Retinal pigment epithelial cell (primary cell): ENCODE results near the gene EGFR.

Source experiments
- DNase-seq: peaks from one replicate; pipeline ENCODE4 v3.0.0-alpha.2; 2010; ENCODE audit warnings: low read depth
- H3K4me3 ChIP-seq: 2 replicates; pipeline ENCODE4 v1.5.1; 2011; ENCODE audit warnings: mild to moderate bottlenecking, low read length, control low read depth, moderate library complexity
- TF ChIP-seq, protein P1 (sequence below): conservative IDR thresholded peaks from 2 replicates; pipeline ENCODE4 v1.5.1; 2011; ENCODE audit warnings: low read depth, low read length, control low read depth, inconsistent platforms

EGFR gene

DNA sequence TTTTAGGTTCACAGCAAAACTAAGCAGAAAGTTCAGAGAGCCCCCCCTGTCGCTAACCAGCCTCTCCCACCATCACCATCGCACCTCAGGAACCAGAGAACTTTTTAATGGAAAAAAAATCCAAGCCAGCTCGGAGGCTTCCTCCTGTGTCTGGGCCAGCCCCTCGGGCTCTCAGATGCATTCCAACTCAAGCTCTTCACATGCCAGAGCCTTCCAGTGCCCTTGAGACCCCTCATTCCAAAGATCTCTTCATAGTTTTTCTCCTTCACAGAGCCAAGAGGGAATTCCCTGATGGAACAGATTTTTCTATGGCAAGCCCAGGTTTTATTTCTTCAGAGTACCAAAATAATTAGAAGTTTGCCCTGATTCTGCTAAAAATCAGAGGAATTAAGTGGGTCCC is 192.9 kb downstream of the EGFR start:
- TF ChIP-seq, protein P1, sequence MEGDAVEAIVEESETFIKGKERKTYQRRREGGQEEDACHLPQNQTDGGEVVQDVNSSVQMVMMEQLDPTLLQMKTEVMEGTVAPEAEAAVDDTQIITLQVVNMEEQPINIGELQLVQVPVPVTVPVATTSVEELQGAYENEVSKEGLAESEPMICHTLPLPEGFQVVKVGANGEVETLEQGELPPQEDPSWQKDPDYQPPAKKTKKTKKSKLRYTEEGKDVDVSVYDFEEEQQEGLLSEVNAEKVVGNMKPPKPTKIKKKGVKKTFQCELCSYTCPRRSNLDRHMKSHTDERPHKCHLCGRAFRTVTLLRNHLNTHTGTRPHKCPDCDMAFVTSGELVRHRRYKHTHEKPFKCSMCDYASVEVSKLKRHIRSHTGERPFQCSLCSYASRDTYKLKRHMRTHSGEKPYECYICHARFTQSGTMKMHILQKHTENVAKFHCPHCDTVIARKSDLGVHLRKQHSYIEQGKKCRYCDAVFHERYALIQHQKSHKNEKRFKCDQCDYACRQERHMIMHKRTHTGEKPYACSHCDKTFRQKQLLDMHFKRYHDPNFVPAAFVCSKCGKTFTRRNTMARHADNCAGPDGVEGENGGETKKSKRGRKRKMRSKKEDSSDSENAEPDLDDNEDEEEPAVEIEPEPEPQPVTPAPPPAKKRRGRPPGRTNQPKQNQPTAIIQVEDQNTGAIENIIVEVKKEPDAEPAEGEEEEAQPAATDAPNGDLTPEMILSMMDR = no peak
- H3K4me3 ChIP-seq = no peak overlapping the region
- no peak for DNase-seq

DNA sequence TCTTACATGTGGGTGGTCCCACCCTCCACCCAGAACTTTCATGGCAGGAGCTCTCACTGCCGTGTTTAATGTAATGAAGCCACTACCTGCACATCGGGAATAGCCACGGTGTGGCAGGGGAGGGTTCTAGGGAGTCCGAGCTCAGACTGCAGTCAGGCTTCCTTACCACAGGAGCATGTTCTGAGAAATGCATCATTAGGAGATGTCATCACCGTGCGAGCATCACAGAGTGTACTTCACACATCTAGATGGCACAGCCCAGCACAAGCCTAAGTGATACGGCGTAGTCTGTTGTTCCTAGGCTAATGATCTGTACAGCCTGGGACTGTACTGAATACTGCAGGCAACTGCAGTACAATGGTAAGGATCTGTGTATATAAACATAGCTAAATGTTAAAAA is 193.4 kb downstream of the EGFR start:
- no peak for DNase-seq
- no peak overlapping the region for H3K4me3 ChIP-seq
- TF ChIP-seq, protein P1 = no peak

DNA sequence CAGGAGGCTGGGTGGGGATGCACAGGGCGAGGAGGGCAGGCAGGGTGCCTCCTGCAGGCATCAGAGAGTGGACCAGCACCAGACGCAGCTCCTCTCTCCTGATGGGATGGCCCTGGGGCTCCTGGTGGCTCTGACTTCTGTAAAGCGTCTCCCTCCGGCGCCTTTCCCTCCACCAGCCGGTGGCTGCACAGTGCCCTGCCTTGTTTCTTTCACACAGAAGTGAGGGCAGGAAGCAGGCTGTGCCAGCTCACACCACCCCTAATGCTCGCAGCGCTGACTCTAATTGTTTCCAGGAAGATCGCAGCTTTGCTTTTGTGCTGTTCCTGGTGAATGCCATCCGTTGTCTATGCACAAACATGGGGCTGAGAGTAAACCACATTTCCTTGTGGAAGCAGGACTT is 194.0 kb downstream of the EGFR start:
- no peak for DNase-seq
- TF ChIP-seq, protein P1 = no peak
- H3K4me3 ChIP-seq = no peak overlapping the region

DNA sequence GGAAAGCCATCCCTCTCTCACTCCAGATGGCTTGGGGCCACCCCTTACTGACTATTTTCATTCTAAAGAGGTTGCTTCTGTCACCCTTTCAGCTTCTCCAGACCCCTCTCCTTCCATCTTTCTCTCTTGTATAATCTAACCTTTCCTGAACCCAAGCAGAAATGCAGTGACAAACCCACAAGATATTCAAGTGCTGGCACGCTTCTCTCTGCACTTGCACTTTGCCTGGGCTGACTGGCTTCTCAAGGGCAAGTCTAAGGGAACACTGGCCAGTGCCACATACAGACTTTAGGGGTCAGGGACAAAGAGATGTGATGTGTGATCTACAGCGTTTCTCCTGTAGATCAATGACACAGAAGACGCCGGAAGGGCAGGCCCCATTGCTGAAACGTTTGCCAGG is 195.9 kb downstream of the EGFR start:
- H3K4me3 ChIP-seq = no peak overlapping the region
- TF ChIP-seq, protein P1 = no peak
- no peak for DNase-seq

DNA sequence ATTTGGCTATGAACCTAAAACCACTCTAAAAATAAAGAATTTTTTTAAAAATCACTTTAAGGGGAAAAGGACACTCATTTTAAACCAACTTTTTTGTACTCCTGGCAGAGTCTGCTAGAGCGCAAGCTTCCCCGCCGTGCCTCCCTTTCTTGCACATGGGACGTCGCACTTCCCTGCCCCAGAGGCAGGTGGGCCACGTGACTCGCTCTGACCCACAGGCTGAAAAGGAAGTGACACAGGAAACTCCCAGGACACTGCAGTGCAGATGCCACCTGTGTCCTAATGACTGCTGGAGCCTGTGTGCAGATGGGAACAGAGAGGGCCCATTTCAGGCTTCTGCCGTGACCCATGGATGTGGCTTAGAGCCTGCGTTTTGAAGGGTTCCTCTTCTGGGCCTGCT is 204.2 kb downstream of the EGFR start:
- no peak for DNase-seq
- H3K4me3 ChIP-seq = no peak overlapping the region
- TF ChIP-seq, protein P1 = no peak

DNA sequence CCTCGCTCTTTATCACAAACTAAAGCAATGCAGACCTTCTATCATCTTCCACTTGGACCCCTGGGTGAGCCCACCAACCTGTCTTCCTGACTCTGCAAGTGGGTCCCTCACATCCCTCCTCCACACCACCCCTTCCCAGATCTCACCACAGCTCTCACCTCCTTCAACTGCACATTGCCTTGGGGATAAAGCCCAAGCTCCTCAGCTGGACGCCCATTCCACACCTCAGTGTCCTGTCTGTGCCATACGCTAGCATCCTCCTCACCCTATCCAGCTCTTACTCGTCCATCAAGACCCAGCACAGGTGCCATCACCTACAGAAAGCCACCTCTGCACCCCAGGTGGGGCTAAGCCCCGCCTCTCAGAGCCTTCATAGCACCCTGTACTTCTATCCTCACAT is 205.3 kb downstream of the EGFR start:
- DNase-seq = no peak
- TF ChIP-seq, protein P1 = no peak
- no peak overlapping the region for H3K4me3 ChIP-seq

DNA sequence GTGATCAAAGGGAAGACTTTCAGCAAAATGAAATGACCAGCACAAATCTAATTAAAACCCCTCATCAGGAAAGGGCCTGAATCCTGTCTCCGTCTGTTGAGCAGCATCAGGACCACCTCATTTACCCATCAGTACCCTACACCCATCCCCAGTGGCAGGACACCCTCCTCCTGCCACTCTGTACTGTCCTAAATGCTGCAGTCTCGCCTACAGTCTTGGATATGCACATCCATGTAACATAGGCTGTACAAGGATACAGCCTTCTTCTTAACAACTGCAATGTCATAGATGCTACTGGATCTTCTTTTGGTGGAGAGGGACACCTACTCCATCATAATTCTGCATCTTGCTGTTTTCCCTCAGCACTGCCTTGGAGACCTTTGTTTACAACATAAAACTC is 206.0 kb downstream of the EGFR start:
- TF ChIP-seq, protein P1 = no peak

More for the DNA sequence above, 206.0 kb downstream of the EGFR start:
- no peak overlapping the region for H3K4me3 ChIP-seq
- DNase-seq = no peak
